Lung (tissue), 12 donors: ENCODE results near the gene FGD5. TPM values are rescaled to one million over a fixed set of nuclear protein-coding genes. Genes with fewer than 3 reads are reported as not detected.

Source experiments
- ATAC-seq: fragments of 200-7000 bp; cut with Tn5 transposase; one replicate; pipeline ENCODE4 v1.9.1; 2020; ENCODE audit warnings: moderate number of reproducible peaks; ENCODE audit not compliant: insufficient read depth, low FRiP score
- DNase-seq, 3 donors: peaks; one replicate each; pipeline ENCODE4 v3.0.0-alpha.2; 2013 to 2017
- H3K27ac ChIP-seq, 2 donors: one replicate each; pipeline ENCODE4 v1.5.1; 2013; ENCODE audit warnings: mild to moderate bottlenecking in 2 of 2, moderate library complexity in 2 of 2, control low read depth in 1 of 2, inconsistent platforms in 1 of 2, low read depth in 1 of 2, low read length in 1 of 2
- H3K27me3 ChIP-seq, 3 donors: one replicate each; pipeline ENCODE4 v1.5.1; 2013; ENCODE audit warnings: low read length in 2 of 3; ENCODE audit not compliant: control insufficient read depth in 3 of 3, insufficient read depth in 3 of 3
- H3K36me3 ChIP-seq, 4 donors: one replicate each; pipeline ENCODE4 v1.5.1; 2013; ENCODE audit warnings: low read length in 4 of 4, mild to moderate bottlenecking in 1 of 4, moderate library complexity in 1 of 4; ENCODE audit not compliant: control insufficient read depth in 4 of 4, insufficient read depth in 4 of 4
- H3K4me1 ChIP-seq, 5 donors: one replicate each; pipeline ENCODE4 v1.5.1; 2013; ENCODE audit warnings: low read length in 5 of 5, mild to moderate bottlenecking in 2 of 5, moderate library complexity in 1 of 5; ENCODE audit not compliant: control insufficient read depth in 5 of 5, insufficient read depth in 5 of 5
- H3K4me3 ChIP-seq: one replicate; pipeline ENCODE4 v1.5.1; 2013; ENCODE audit warnings: mild to moderate bottlenecking, control low read depth, moderate library complexity
- H3K9ac ChIP-seq, 2 donors: one replicate each; pipeline ENCODE4 v1.5.1; 2013; ENCODE audit warnings: low read length in 2 of 2, control low read depth in 1 of 2; ENCODE audit not compliant: insufficient read depth in 1 of 2
- H3K9me3 ChIP-seq, 4 donors: one replicate each; pipeline ENCODE4 v1.5.1; 2013; ENCODE audit warnings: low read length in 3 of 4, mild to moderate bottlenecking in 1 of 4, moderate library complexity in 1 of 4; ENCODE audit not compliant: control insufficient read depth in 4 of 4, insufficient read depth in 3 of 4
- CTCF ChIP-seq: IDR thresholded peaks from 2 replicates; pipeline ENCODE4 v1.5.1; 2012; ENCODE audit warnings: mild to moderate bottlenecking; ENCODE audit errors: control extremely low read depth, extremely low read depth
- WGBS, 2 donors: extraction: QIAGEN DNeasy Blood & Tissue Kit; methylation state at CpG; one replicate each; pipeline ENCODE4 v1.1.7; 2013; 5-methylcytosine and 5-hydroxymethylcytosine counted together
- polyA plus RNA-seq, 2 donors: library from polyadenylated mRNA; stranded (reverse); fragments of 200-250 nt; gene quantifications; one replicate each; pipeline ENCODE4 v1.2.1, GENCODE V29; 2013
- total RNA-seq, 2 donors: library from RNA; depleted of rRNA in 1 of 2; stranded (reverse); fragments of >200 nt in 1 of 2; gene quantifications; one replicate each; pipeline ENCODE4 v1.2.1, GENCODE V29; 2014 to 2021
- donor health status: control.
- donor health status: control.
- donor health status: Bipolar disorder and iron deficiency.
- donor health status: healthy.
- donor health status: DM: yes; HTN: yes; CAD: no.

The FGD5 gene
- total and polyA plus RNA-seq, 4 donors: 14.6 to 58.5 (median 32.2) TPM

- Histone ChIP-seq H3K36me3 (no peaks in the 10 kb centered on the region), H3K27me3 (no peaks in the 10 kb centered on the region), H3K27ac (peak overlapping the region in 1 of 2 donors; percentile 27), H3K4me3 (no peak overlapping the region), H3K4me1 (peaks cover 0 to 30% (median 23%) of the 10 kb centered on the region in 5 donors), H3K9ac (no peak overlapping the region), H3K9me3 (no peaks in the 10 kb centered on the region)
- ATAC-seq (no peak), DNase-seq (no peak)
- WGBS, 2 donors: 53 to 75% methylated on average over 9 of the region's 9 CpGs
- TF ChIP-seq CTCF: no peak
Measured at GRCh38 chr3:14836049-14836468, 17.3 kb downstream of the FGD5 start.

DNA sequence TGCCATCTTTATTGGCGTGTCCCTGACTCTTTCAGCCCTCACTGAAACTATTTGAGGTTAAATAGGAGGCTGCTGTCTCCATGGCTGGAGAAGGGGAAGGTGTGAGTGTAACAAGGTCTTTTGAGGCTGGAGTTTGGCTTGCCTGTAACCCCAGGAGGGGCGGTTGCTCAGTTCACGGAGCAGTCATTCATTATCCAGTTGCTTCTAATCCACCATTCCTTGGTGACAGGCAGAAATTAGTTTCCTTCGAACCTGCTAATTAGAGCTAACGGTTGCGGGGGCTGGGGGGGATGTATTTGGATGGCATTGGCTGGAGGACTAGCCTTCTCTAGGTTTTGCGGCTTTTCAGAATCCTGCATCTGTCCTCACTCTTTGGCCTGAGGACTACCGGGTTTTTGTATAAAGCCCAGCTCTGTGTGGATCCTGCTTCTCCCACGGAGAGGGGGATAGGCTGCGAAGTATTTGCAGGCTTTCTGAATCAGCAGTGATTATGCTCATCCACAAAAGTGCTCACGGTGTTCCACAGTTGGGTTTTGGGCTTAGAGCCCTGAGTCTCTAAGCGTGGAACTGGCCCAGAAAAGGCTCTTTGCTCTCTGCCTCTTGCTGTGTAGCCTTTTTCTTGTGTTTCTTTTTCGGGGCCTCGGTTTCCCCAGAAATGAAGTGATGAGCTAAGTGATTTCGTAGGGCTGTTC is 18.6 kb downstream of the FGD5 start:
- peak in 1 of 3 donors; percentile 22 for DNase-seq
- H3K4me1 ChIP-seq: peaks cover 3 to 43% (median 30%) of the 10 kb centered on the region in 5 donors

DNA sequence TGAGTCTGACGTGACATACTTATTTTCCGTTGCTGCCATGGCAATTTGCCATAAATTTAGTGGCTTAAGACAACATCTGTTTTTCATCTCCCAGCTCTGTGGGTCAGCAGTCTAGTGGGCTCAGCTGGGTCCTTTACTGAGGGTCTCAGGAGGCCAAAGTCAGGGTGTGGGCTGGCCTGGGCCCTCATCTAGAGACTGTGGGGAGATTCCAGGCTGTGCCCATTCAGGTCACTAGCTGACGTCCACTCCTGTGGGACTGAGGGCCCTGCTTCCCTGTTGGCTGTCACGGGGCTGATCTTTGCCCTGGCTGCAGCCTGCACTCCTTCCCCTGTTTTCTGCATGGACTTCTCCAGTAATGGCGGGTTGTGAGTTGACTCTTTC is 19.1 kb downstream of the FGD5 start:
- peak; percentile 66 to 90 (median 88) for DNase-seq
- no peak for TF ChIP-seq CTCF
- Histone ChIP-seq H3K9me3 (no peaks in the 10 kb centered on the region), H3K4me1 (peaks cover 3 to 43% (median 30%) of the 10 kb centered on the region in 5 donors), H3K27me3 (no peaks in the 10 kb centered on the region), H3K27ac (no peak overlapping the region), H3K36me3 (no peaks in the 10 kb centered on the region), H3K9ac (no peak overlapping the region), H3K4me3 (no peak overlapping the region)
- WGBS, 2 donors: 35 to 53% methylated on average over 5 of the region's 5 CpGs
- no peak for ATAC-seq

More for the DNA sequence above, 18.6 kb downstream of the FGD5 start:
- WGBS, 2 donors: 63 to 76% methylated on average over 15 of the region's 15 CpGs
- Histone ChIP-seq H3K27ac (peak overlapping the region in 1 of 2 donors; percentile 27), H3K4me3 (no peak overlapping the region), H3K9ac (no peak overlapping the region), H3K9me3 (no peaks in the 10 kb centered on the region), H3K27me3 (no peaks in the 10 kb centered on the region), H3K36me3 (no peaks in the 10 kb centered on the region)
- TF ChIP-seq CTCF: no peak
- ATAC-seq: no peak
